Peyer's patch (tissue), 4 donors: ENCODE measurements around the gene PYGB.

Source experiments
- POLR2A ChIP-seq, 2 donors: fragments of 450-650 bp; IDR thresholded peaks; one replicate each; pipeline ENCODE4 v1.5.1; 2017; ENCODE audit warnings: antibody characterized with exemption in 2 of 2, mild to moderate bottlenecking in 2 of 2, moderate library complexity in 2 of 2
- TF ChIP-seq, protein P1 (sequence below), 6 experiments: fragments of 450-650 bp in 4 of 6; fragments of 200-600 bp in 2 of 6; sonication (generic) in 1 of 6; IDR thresholded peaks; one replicate each; pipeline ENCODE4 v1.5.1; 2017 to 2019; ENCODE audit warnings: antibody characterized with exemption in 6 of 6, mild to moderate bottlenecking in 3 of 6, moderate library complexity in 1 of 6

DNA sequence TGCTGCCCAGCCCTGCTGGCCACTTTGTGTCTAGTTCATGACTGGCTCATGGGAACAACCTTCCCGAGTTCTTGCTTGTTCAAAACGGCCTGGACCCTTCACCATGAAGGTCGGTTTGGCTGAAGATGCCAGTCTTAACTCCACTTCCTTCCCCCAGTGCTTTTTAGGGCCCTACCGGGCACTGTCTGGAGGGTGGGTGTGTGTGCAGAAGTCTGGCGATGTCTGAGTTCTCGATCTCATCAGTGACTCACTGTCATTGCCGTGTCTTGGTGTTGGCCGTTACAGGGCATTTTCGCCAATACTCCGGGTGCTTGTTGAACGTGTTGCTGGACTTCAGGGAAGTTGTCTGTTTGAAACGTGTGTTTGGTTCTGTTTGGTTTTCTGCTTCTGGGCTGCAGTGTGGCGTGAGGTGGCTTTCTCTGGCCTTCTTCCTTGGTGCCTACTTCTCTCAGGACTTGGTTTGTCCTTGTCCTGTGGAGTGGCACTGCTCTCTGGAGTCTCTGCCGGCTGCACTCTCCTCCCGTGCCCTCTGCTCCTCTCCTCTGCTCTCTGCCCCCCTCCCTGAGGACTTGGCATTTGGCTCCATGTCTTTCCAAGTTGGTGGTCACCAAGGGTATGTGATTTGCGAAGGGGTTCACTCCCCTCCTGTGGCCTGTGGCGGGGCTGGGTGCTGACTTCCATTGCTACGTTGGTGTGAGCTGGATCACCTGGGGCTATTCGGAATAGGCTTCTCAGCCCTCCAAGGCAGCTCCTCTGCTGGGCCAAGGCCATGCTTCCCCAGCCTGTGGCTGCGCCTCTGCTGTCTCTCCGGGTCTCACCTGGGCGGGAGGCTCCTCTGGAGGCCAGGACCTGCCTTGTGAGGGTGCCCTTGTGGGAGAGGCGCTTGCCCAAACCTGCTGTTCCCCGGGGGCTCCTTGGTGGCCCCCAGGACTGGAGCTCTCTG lies 38.2 kb downstream of the PYGB start:
- TF ChIP-seq, protein P1, sequence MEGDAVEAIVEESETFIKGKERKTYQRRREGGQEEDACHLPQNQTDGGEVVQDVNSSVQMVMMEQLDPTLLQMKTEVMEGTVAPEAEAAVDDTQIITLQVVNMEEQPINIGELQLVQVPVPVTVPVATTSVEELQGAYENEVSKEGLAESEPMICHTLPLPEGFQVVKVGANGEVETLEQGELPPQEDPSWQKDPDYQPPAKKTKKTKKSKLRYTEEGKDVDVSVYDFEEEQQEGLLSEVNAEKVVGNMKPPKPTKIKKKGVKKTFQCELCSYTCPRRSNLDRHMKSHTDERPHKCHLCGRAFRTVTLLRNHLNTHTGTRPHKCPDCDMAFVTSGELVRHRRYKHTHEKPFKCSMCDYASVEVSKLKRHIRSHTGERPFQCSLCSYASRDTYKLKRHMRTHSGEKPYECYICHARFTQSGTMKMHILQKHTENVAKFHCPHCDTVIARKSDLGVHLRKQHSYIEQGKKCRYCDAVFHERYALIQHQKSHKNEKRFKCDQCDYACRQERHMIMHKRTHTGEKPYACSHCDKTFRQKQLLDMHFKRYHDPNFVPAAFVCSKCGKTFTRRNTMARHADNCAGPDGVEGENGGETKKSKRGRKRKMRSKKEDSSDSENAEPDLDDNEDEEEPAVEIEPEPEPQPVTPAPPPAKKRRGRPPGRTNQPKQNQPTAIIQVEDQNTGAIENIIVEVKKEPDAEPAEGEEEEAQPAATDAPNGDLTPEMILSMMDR (IDR thresholded peaks at IDR 0.05): no peak
- no peak for TF ChIP-seq POLR2A (IDR thresholded peaks at IDR 0.05)
